PC-9 (cell line): ENCODE results near the gene LENG1. TPM values are rescaled to one million over a fixed set of nuclear protein-coding genes. Genes with fewer than 3 reads are reported as not detected.
A peak's percentile ranks its signal among the peaks of the same experiment; 100 is the strongest.
"Not testable (repeated sequence)": the region's sequence is repeated elsewhere in the genome, so short reads cannot be mapped to it uniquely, and the experiment has no call there.

Experiments used
- BruUV-seq: library from RNA; stranded (reverse); fragments of 400-500 nt; replicated peaks from 2 replicates; lab custom pipeline; 2021; lab: Mats Ljungman, UMichigan
- CTCF ChIA-PET: fragments of 300-600 bp; sonication (Branson Sonifier 250); formaldehyde crosslinking; loops from one replicate; lab custom pipeline; 2022; ENCODE audit warnings: antibody characterized with exemption; lab: Charles Lee
- POLR2A ChIA-PET: fragments of 300-600 bp; sonication (Branson Sonifier 250); formaldehyde crosslinking; loops from one replicate; lab custom pipeline; 2022; ENCODE audit warnings: antibody characterized with exemption; ENCODE audit not compliant: unreplicated experiment; lab: Charles Lee
- DNase-seq, 2 experiments: peaks; one replicate each; pipeline versions ENCODE4 v3.0.0 to v3.0.0-alpha.2; 2015 to 2022; ENCODE audit warnings: mixed read lengths in 1 of 2
- H2AFZ ChIP-seq: fragments of 200-600 bp; sonication (generic); 2 replicates; pipeline ENCODE4 v1.8.1; 2017; ENCODE audit warnings: antibody characterized with exemption
- H3F3A ChIP-seq: fragments of 200-600 bp; sonication (generic); 2 replicates; pipeline ENCODE4 v1.8.1; 2017; ENCODE audit warnings: antibody characterized with exemption, mild to moderate bottlenecking, low read depth; ENCODE audit not compliant: insufficient read depth
- H3K27ac ChIP-seq: fragments of 200-600 bp; sonication (generic); 2 replicates; pipeline ENCODE4 v1.6.1; 2016; ENCODE audit warnings: mixed run types
- H3K27me3 ChIP-seq: fragments of 200-600 bp; sonication (generic); 2 replicates; pipeline ENCODE4 v1.6.1; 2016; ENCODE audit warnings: low read depth, mixed run types; ENCODE audit not compliant: insufficient read depth
- H3K36me3 ChIP-seq: fragments of 200-600 bp; sonication (generic); 2 replicates; pipeline ENCODE4 v1.6.1; 2016; ENCODE audit warnings: low read depth, mixed run types
- H3K4me1 ChIP-seq: fragments of 200-600 bp; sonication (generic); replicated peaks from 2 replicates; pipeline ENCODE4 v1.6.1; 2016; ENCODE audit warnings: mixed run types; ENCODE audit not compliant: insufficient read depth
- H3K4me2 ChIP-seq: fragments of 200-600 bp; sonication (generic); 2 replicates; pipeline ENCODE4 v1.6.1; 2017; ENCODE audit warnings: mixed run types
- H3K4me3 ChIP-seq: fragments of 200-600 bp; sonication (generic); 2 replicates; pipeline ENCODE4 v1.6.1; 2016; ENCODE audit warnings: mixed run types
- H3K79me2 ChIP-seq: fragments of 200-600 bp; sonication (generic); 2 replicates; pipeline ENCODE4 v1.6.1; 2017; ENCODE audit warnings: low read depth, mixed run types
- H3K9me2 ChIP-seq: fragments of 200-600 bp; sonication (generic); 2 replicates; pipeline ENCODE4 v1.8.1; 2017; ENCODE audit warnings: mild to moderate bottlenecking; ENCODE audit not compliant: insufficient read depth
- H3K9me3 ChIP-seq: fragments of 200-600 bp; sonication (generic); 2 replicates; pipeline ENCODE4 v1.8.1; 2016; ENCODE audit warnings: low read depth; ENCODE audit not compliant: insufficient read depth
- H4K20me1 ChIP-seq: fragments of 200-600 bp; sonication (generic); 2 replicates; pipeline ENCODE4 v1.8.1; 2017; ENCODE audit not compliant: insufficient read depth
- CTCF ChIP-seq: fragments of 200-600 bp; sonication (generic); conservative IDR thresholded peaks from 2 replicates; pipeline ENCODE4 v1.6.1; 2017; ENCODE audit warnings: mixed run types, antibody characterized with exemption, mild to moderate bottlenecking, moderate library complexity
- EZH2 ChIP-seq: fragments of 200-600 bp; sonication (generic); IDR thresholded peaks from 2 replicates; pipeline ENCODE4 v1.8.0; 2017; ENCODE audit warnings: antibody characterized with exemption, low read depth
- intact Hi-C: fragments of 100-400 bp; cut with micrococcal nuclease; formaldehyde crosslinking; loops from one replicate; pipeline ENCODE4 v1.10.0; 2022; ENCODE audit not compliant: unreplicated experiment
- total RNA-seq: library from RNA; stranded (reverse); gene quantifications from 2 replicates; pipeline ENCODE4 v1.2.3, GENCODE V29; 2021

Gene LENG1
- total RNA-seq, 1 experiment from 2014 or later, result 6.7 TPM

- not testable (repeated sequence) for H3K9me2 ChIP-seq, H3K27me3 ChIP-seq, H3K9me3 ChIP-seq, BruUV-seq, H3K79me2 ChIP-seq, H2AFZ ChIP-seq, H3K36me3 ChIP-seq
- peaks cover 53% of the 10 kb centered on the region; the same call in 1 of the 2 replicates for H3F3A ChIP-seq
- H3K27ac ChIP-seq, result peak overlapping the region; percentile 5; the same call in 1 of the 2 replicates
- POLR2A ChIA-PET, result interaction anchor here (1.1 to 3.3 kb wide), 2 partner anchors 13 to 17 kb away, joined by 4 to 50 read pairs; partner anchors contain the start of genes LENG1 and MBOAT7
- peaks cover 29% of the 10 kb centered on the region for H4K20me1 ChIP-seq
- H3K4me1 ChIP-seq, result peaks cover 14% of the 10 kb centered on the region; the same call in 1 of the 2 replicates
- H3K4me3 ChIP-seq, result peak overlapping the region; percentile 77
- peak in 1 of 2 experiments; percentile 71 for DNase-seq
- intact Hi-C loops, result loop anchor here (1.0 kb wide), 2 partner anchors 10 to 59 kb away; no protein-coding TSS in a partner anchor
- CTCF ChIA-PET, result interaction anchor here (0.5 to 1.5 kb wide), 5 partner anchors 8 to 1038 kb away, joined by 3 to 10 read pairs (median 4); no protein-coding TSS in a partner anchor
- TF ChIP-seq CTCF, result peak; percentile 40; the same call in 1 of the 2 replicates
- H3K4me2 ChIP-seq, result peak overlapping the region; percentile 78
Measured at GRCh38 chr19:54171736-54172431, 12.4 kb upstream of the LENG1 start.

- POLR2A ChIA-PET, result interaction anchor here (0.6 kb wide), 1 partner anchor 1477 kb away, joined by 12 read pairs; no protein-coding TSS in a partner anchor
- H3K4me1 ChIP-seq, result peaks cover 14% of the 10 kb centered on the region; the same call in 1 of the 2 replicates
- H3K9me3 ChIP-seq, result no peaks in the 10 kb centered on the region
- no peaks in the 10 kb centered on the region for H3K9me2 ChIP-seq
- H3K79me2 ChIP-seq, result peaks cover 6% of the 10 kb centered on the region
- intact Hi-C loops, result loop anchor here (10.0 kb wide), 1 partner anchor 296 kb away; the partner anchor contains the start of gene LENG9
- no peaks in the 10 kb centered on the region for H3K27me3 ChIP-seq
- H3F3A ChIP-seq, result peaks cover 43% of the 10 kb centered on the region; the same call in 1 of the 2 replicates
- peaks cover 20% of the 10 kb centered on the region for H4K20me1 ChIP-seq
- DNase-seq, result no peak
- H3K4me3 ChIP-seq, result no peak overlapping the region
- TF ChIP-seq CTCF (no peak), EZH2 (no peak)
- CTCF ChIA-PET, result interaction anchor here (0.7 to 1.0 kb wide), 2 partner anchors 11 to 19 kb away, joined by 3 to 5 read pairs; no protein-coding TSS in a partner anchor
- H3K4me2 ChIP-seq, result no peak overlapping the region
- H3K36me3 ChIP-seq, result no peaks in the 10 kb centered on the region
- no peak overlapping the region for H3K27ac ChIP-seq
- BruUV-seq, result no TSS peak
- no peak overlapping the region for H2AFZ ChIP-seq
Measured at GRCh38 chr19:54169149-54169740, 9.7 kb upstream of the LENG1 start.
